Dermis microvascular lymphatic vessel endothelial cell (primary cell): Measurements from ENCODE around the gene TMEM109. TPM values are rescaled to one million over a fixed set of nuclear protein-coding genes. Genes with fewer than 3 reads are reported as not detected.
A peak's percentile ranks its signal among the peaks of the same experiment; 100 is the strongest.

ENCODE experiments used
- DNase-seq, 2 donors: peaks; one replicate each; pipeline versions ENCODE4 v3.0.0 to v3.0.0-alpha.2; 2010; ENCODE audit warnings: low read depth in 2 of 2
- total RNA-seq: library from RNA; depleted of rRNA; stranded (reverse); fragments of >200 nt; gene quantifications from 2 replicates; pipeline ENCODE4 v1.2.1, GENCODE V29; 2014

TMEM109 gene
- 78.9 and 122 TPM in 2 replicates for total RNA-seq

GRCh38 chr11:60913793-60914632 is at the start of gene TMEM109:
Gene TMEM109, plus strand, starts transcription at chr11:60914158. Its CDS starts 5,536 bp downstream, at chr11:60919694.
- DNase-seq: peak; percentile 96 to 97

- no peak for DNase-seq
Measured at GRCh38 chr11:60864856-60865513, 49.0 kb upstream of the TMEM109 start.

- DNase-seq: no peak
Measured at GRCh38 chr11:60866911-60867870, 46.8 kb upstream of the TMEM109 start, which contains the start of gene ZP1. Gene ZP1, plus strand, starts transcription at chr11:60867542. Its CDS starts 20 bp downstream, at chr11:60867562.

- DNase-seq: no peak
Measured at GRCh38 chr11:60867871-60868681, 45.9 kb upstream of the TMEM109 start.

GRCh38 chr11:60868682-60869450 is 45.1 kb upstream of the TMEM109 start:
- DNase-seq: no peak

- no peak for DNase-seq
Measured at GRCh38 chr11:60869451-60869825, 44.5 kb upstream of the TMEM109 start.

- no peak for DNase-seq
Measured at GRCh38 chr11:60870276-60870675, 43.7 kb upstream of the TMEM109 start.

- DNase-seq: no peak
Measured at GRCh38 chr11:60870733-60871377, 43.1 kb upstream of the TMEM109 start.

- no peak for DNase-seq
Measured at GRCh38 chr11:60871378-60872061, 42.4 kb upstream of the TMEM109 start.

- DNase-seq: no peak
Measured at GRCh38 chr11:60872124-60872960, 41.6 kb upstream of the TMEM109 start.

GRCh38 chr11:60872961-60873524 is 40.9 kb upstream of the TMEM109 start:
- peak in 1 of 2 donors; percentile 44 for DNase-seq

- DNase-seq: no peak
Measured at GRCh38 chr11:60873533-60873932, 40.4 kb upstream of the TMEM109 start.

- no peak for DNase-seq
Measured at GRCh38 chr11:60874421-60875365, 39.3 kb upstream of the TMEM109 start.

GRCh38 chr11:60875366-60876167 is 38.4 kb upstream of the TMEM109 start:
- no peak for DNase-seq

- no peak for DNase-seq
Measured at GRCh38 chr11:60876168-60876485, 37.8 kb upstream of the TMEM109 start.
